Measurements from ENCODE around the gene PRKCG.

DNA sequence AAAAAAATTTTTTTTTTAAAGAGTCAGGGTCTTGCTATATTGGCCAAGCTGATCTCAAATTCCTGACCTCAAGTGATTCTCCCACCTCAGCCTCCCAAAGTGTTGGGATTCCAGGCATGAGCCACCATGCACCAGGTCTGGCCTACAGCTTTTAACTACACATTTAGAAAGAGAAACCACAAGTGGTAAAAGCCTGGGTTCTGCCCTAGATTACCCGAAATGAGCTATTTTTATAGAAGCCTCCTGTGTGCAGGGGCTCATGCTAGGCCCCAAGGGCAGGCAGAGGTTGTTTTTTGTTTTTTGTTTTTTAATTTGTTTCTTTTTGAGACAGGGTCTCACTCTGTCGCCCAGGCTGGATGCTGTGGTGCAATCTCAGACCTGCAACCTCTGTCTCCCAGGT, 28.3 kb upstream of the PRKCG start:
- TF ChIP-seq, protein P1, sequence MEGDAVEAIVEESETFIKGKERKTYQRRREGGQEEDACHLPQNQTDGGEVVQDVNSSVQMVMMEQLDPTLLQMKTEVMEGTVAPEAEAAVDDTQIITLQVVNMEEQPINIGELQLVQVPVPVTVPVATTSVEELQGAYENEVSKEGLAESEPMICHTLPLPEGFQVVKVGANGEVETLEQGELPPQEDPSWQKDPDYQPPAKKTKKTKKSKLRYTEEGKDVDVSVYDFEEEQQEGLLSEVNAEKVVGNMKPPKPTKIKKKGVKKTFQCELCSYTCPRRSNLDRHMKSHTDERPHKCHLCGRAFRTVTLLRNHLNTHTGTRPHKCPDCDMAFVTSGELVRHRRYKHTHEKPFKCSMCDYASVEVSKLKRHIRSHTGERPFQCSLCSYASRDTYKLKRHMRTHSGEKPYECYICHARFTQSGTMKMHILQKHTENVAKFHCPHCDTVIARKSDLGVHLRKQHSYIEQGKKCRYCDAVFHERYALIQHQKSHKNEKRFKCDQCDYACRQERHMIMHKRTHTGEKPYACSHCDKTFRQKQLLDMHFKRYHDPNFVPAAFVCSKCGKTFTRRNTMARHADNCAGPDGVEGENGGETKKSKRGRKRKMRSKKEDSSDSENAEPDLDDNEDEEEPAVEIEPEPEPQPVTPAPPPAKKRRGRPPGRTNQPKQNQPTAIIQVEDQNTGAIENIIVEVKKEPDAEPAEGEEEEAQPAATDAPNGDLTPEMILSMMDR (IDR thresholded peaks at IDR 0.05) = no peak
- no peak for TF ChIP-seq POLR2A (IDR thresholded peaks at IDR 0.05)
- no peak for TF ChIP-seq EP300 (IDR thresholded peaks at IDR 0.05)
